Stimulated activated CD8-positive, alpha-beta memory T cell treated with anti-CD3 and anti-CD28 coated beads, Interleukin-4, amount 100 ng/mL, for 24 hours (primary cell): ENCODE measurements around the gene THBS3.
"Not testable (repeated sequence)": the region's sequence is repeated elsewhere in the genome, so short reads cannot be mapped to it uniquely, and the experiment has no call there.

Source experiments
- DNase-seq: peaks from one replicate; pipeline ENCODE4 v3.0.0-alpha.2; 2020; ENCODE audit warnings: low read depth

THBS3 gene

DNA sequence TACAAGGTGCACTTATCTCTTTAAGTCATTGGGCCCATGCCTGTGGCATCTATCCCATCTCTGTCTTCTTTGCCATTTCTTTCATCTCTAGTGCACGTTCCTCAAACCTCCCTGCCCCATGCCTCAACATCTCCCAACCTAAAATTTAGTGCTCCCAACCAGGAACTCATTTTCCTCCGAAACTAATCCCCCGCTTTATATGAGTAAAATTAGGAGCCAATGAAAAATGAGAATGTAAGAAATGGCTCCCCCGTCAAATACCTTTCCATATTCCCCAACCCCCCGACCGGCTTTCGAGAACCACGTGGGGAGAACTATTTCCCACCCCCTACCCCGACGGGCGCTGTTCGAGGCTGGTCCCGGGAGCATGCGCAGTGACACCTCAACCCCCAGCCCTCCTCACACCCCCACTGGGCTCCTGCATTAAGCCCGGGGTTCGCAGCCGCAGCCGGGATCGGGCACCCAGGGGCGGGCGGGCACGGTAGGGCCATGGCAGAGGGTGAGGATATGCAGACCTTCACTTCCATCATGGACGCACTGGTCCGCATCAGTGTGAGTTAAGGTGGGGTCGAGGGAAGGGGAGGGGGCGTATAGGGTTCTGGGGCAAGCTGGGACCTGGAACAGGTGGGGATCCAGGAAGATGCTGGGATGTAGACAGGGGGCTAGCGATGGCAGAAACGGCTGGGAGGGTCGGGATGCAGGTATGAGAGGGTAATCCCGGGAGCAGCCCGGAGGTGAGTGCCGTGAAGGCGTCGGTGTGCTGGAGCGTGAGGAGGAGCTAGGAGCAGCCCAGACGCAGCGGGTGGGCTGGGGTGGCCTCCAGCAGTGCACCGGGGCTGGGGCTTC, 34.0 kb downstream of the THBS3 start, which contains the start of gene TRIM46:
TSS of gene TRIM46 (plus strand) at position 372 of the 846 bp plus-strand sequence. CDS start at position 490, 118 bp downstream.
- peak; percentile 58 for DNase-seq

GRCh38 chr1:155172732-155173477, 34.8 kb downstream of the THBS3 start, which contains the start of gene KRTCAP2:
Gene KRTCAP2, minus strand, starts transcription at chr1:155173304. Its CDS starts 80 bp downstream, at chr1:155173224.
- peak; percentile 91 for DNase-seq

DNA sequence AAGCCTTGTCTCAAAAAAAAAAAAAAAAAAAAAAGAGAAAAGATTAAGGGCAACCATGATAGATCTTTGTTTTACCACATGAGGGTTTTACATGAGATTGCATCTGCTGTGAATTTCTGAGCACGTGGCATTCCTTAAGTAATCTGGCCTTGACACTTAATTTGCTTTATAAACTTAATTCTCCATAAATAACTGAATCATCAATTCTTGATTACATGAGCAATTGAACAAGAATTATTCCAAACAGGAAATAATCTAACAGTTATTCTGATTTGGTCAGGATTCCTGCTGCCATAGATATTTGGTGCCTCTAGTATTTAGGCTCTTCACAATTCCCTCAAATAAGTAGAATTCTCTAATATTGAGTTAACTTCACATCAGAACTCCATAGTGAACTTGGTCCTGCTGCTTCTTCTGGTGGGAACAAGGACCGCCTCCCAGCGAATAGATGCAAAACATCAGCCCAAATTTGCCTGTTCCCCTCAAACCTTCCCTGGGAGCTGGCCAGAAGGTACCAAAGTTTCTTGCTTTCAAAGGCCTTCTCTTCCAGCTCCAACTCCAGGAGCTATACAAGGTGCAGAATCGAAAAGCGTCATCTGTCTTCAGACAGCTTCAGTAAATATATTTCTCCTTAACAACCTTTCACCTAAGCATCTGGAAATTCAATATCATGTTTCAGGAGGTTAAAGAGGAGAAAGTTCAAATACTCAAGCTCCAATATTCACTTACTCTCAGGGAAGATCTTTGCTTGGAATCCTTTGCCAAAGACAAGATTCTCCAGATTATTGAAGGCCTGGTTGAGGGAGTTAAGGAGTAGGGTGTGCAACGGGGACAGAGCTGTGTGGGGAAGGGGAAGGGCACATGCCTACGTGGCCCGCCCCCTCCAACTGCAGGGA, 35.6 kb downstream of the THBS3 start:
- no peak for DNase-seq

DNA sequence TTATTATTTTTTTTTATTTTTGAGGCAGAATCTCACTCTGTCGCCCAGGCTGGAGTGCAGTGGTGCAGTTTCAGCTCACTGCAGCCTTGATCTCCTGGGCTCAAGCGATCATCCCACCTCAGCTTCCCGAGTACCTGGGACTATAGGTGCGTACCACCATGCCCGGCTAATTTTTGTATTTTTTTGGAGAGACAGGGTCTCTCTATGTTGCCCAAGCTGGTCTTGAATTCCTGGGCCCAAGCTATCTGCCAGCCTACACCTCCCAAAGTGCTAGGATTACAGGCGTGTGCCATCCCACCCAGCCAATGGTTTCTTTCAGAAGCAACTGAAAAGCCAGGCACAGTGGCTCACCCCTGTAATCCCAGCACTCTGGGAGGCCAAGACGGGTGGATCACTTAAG, 36.9 kb downstream of the THBS3 start:
- no peak for DNase-seq

DNA sequence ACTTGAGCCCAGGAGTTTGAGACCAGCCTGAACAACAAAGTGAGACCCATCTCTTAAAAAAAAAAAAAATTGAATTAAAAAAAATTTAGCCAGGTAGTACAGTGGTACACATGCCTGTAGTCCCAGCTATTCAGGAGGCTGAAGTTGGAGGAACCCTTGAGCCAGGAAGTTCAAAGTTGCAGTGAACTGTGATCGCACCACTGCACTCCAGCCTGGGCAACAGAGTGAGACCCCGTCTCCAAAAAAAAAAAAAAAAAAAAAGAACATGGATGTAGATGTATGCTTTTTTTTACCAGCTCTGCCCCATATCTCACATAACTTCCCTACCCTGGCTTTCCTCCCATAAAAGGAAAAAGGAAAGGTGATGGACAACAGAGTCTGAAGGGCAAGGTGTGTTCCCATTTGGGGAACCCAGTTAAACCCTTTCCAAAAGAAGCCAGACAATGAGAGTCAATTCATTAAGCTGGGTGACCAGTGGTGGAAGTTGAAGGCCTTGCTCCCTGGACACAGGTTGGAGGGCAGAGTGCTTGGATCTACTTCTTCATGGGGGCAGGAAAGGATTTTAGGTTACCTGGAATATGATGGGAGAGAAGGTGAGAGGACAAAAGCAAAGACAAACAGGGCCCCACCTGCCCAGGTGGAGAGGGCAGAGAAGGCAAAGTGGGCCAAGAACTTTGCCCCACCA, 37.5 kb downstream of the THBS3 start:
- DNase-seq: no peak

GRCh38 chr1:155169541-155169940, 38.2 kb downstream of the THBS3 start:
- DNase-seq: no peak

DNA sequence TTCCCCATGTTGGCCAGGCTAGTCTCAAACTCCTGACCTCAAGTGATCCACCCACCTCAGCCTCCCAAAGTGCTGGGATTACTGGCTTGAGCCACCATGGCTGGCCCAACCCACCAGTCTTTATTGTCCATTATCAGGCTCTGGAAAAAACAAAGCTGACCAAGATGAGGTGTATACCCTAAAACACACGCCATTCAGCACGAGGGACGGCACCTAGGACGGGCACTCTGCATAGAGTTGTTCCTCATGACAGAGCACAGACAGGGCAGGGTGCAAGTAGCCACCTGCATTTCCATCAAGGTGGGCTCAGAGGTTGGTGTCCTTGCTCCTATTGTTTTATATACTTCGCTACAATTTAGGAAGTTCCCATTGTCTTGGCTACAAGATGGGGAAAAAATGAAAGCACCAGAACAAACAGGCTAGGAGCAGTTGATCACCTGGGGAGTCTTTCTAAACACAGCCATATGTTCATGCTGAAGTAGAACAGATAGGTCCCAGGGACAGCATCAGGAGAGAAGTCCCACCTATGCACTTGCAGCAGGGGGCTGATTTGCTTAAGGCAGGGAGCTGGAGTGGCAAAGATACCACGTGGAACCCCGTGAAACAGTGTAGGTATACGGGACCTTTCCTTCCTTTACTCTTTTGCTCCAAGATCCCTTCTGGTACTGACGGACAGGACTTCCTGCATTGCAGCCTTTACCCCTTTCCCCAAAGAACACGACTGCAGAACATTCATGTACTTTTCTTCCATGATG, 39.1 kb downstream of the THBS3 start:
- DNase-seq: no peak

DNA sequence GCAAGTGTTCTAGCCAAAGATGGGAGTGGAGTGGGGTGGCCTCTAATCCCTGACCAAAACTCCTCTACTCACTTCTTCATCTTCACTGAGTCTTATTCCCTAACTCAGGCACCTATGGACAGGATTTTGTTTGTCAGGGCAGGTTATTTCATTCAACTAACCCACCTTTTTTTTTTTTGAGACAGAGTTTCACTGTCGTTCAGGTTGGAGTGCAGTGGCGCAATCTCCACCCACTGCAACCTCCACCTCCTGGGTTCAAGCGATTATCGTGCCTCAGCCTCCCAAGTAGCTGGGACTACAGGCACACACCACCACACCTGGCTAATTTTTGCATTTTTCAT, 39.6 kb downstream of the THBS3 start:
- DNase-seq: not testable (repeated sequence)

DNA sequence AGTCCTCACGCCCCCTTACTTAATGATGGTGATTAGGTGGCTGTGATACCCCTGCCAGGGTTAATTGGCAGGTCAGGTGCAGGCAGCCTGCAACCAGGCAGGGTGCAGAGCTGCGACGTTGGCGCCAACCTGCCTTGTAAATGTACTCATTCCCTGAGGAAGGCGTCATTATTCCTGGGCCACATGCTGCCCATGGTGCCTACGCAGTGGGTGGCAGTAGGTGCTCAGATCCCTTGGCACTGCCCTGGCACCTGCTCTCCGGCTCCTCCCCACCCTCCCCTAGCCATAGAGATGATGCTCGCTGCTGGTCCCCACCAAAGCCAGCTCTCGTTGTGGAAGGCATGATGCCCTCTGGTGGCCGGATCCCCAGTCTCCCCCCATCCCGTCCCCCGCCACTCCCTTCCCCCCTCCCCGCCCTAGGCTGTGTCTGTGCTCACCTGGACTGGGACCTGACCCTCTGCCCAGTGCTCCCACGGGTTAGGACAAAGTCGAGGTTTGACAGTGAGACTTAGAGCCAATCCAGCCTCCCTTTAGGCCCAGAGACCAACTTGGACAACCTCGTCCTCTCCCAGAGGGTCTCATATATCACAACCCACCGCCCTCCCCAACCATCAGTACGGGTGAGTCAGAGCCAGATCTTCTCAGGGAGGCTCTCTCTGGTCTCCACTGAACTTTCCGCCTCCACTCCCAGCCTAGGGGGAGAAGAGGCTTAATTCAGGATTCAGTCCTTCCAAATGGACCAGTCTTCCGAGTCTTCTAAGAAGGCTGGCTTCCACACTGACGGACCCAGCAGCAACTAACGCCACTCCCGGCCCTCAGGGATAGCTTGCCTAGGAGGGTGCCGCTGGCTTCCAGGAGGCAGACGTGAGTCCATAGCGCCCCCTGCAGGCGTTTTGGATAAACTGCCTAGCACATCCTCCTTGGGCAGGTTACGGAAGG, 40.3 kb downstream of the THBS3 start:
- DNase-seq: peak; percentile 75

- no peak for DNase-seq
Observed at GRCh38 chr1:155166471-155167165, 41.1 kb downstream of the THBS3 start.

- no peak for DNase-seq
Observed at GRCh38 chr1:155166051-155166470, 41.6 kb downstream of the THBS3 start.

GRCh38 chr1:155164625-155165024, 43.1 kb downstream of the THBS3 start:
- DNase-seq: not testable (repeated sequence)

GRCh38 chr1:155163785-155164184, 43.9 kb downstream of the THBS3 start:
- not testable (repeated sequence) for DNase-seq

- not testable (repeated sequence) for DNase-seq
Observed at GRCh38 chr1:155162631-155163030, 45.1 kb downstream of the THBS3 start.

- DNase-seq: no peak
Observed at GRCh38 chr1:155160128-155160527, 47.6 kb downstream of the THBS3 start.

GRCh38 chr1:155158991-155159390, 48.7 kb downstream of the THBS3 start:
- DNase-seq: no peak

GRCh38 chr1:155155996-155156643, 51.6 kb downstream of the THBS3 start:
- DNase-seq: not testable (repeated sequence)
